Stimulated activated memory B cell treated with anti-CD40 and anti-IgM and Interleukin-4, amounts not matched to agents 10 μg/mL and 1 μg/mL and 100 μg/mL, for 72 hours (primary cell): ENCODE measurements around the gene CNTNAP5.

Source experiments
- ATAC-seq: fragments of 150-1000 bp; cut with Tn5 transposase; 2 replicates; pipeline ENCODE4 v1.10.0; 2021
- H3K27ac Mint-ChIP-seq: one replicate; pipeline ENCODE4 v1.8.0; 2022; ENCODE audit warnings: mild to moderate bottlenecking, mixed read lengths
- H3K27me3 Mint-ChIP-seq: one replicate; pipeline ENCODE4 v1.8.0; 2022; ENCODE audit warnings: mixed read lengths
- H3K36me3 Mint-ChIP-seq: one replicate; pipeline ENCODE4 v1.8.0; 2022; ENCODE audit warnings: mixed read lengths
- H3K4me1 Mint-ChIP-seq: one replicate; pipeline ENCODE4 v1.8.0; 2022; ENCODE audit warnings: mixed read lengths
- H3K4me3 Mint-ChIP-seq: one replicate; pipeline ENCODE4 v1.8.0; 2022; ENCODE audit warnings: mild to moderate bottlenecking, moderate library complexity, mixed read lengths
- H3K9me3 Mint-ChIP-seq: one replicate; pipeline ENCODE4 v1.8.0; 2022; ENCODE audit warnings: mixed read lengths

CNTNAP5 gene

GRCh38 chr2:124162256-124162655, 137.2 kb downstream of the CNTNAP5 start:
- H3K4me3 Mint-ChIP-seq = no peak overlapping the region
- ATAC-seq = no peak
- no peaks in the 10 kb centered on the region for H3K4me1 Mint-ChIP-seq
- no peaks in the 10 kb centered on the region for H3K27me3 Mint-ChIP-seq
- H3K9me3 Mint-ChIP-seq = no peaks in the 10 kb centered on the region
- no peak overlapping the region for H3K27ac Mint-ChIP-seq
- no peaks in the 10 kb centered on the region for H3K36me3 Mint-ChIP-seq

DNA sequence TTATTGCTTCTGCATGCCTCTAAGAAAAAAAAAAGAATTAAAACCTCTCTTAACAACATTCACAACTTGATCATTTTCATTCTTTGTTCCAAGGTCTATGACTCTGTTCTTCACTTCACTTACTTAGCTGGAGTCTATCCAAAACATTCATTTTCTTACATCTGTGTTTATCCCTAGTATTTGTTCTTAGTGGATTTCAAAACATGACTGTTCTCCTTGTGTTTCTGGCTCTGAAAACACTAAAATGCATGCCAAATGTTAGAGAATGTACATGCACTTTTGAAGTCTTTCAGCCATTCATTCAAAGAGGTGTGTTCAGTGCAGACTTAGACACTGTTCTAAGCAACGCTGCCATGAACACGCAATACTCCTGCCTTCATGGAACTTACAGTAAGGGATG, 138.8 kb downstream of the CNTNAP5 start:
- Mint-ChIP-seq H3K4me1 (no peaks in the 10 kb centered on the region), H3K27ac (no peak overlapping the region), H3K27me3 (no peaks in the 10 kb centered on the region), H3K9me3 (no peaks in the 10 kb centered on the region), H3K4me3 (no peak overlapping the region), H3K36me3 (no peaks in the 10 kb centered on the region)
- no peak for ATAC-seq

- H3K4me1 Mint-ChIP-seq = no peaks in the 10 kb centered on the region
Observed at GRCh38 chr2:124165698-124166097, 140.6 kb downstream of the CNTNAP5 start.

DNA sequence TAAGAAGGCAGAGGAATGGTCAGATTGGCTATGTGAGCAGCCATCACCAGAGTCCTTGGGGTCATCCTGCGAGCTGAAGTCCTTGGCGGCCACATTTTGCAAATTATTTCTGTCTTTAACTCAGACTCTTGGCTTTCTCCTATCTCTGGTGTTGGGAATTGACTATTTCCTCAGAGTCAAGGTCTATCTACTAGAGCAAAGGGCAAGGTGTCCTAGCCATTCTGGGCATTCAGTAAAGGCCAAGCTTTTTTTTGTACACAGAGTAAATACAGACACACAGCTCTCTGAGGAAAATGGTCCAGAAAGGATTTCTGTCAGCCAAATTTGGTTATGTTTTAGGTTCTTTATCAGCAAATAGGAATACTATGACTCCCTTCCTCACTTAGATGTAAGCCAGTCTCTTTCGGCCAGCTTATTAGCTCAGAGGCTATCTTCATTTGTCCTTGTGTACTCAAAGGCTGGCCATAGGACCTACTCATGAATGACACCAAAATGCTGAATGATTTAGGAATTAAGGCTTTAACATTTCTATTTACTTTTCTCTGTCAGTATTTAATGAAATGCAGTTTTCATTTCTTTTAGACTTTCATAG, 146.5 kb downstream of the CNTNAP5 start:
- Mint-ChIP-seq H3K27me3 (no peaks in the 10 kb centered on the region), H3K9me3 (peaks cover 6% of the 10 kb centered on the region), H3K4me1 (no peaks in the 10 kb centered on the region), H3K4me3 (no peak overlapping the region), H3K36me3 (no peaks in the 10 kb centered on the region), H3K27ac (no peak overlapping the region)
- ATAC-seq = no peak

More at GRCh38 chr2:124165698-124166097, 140.6 kb downstream of the CNTNAP5 start:
- Mint-ChIP-seq H3K27ac (no peak overlapping the region), H3K4me3 (no peak overlapping the region), H3K27me3 (no peaks in the 10 kb centered on the region), H3K36me3 (no peaks in the 10 kb centered on the region), H3K9me3 (no peaks in the 10 kb centered on the region)
- ATAC-seq = no peak

DNA sequence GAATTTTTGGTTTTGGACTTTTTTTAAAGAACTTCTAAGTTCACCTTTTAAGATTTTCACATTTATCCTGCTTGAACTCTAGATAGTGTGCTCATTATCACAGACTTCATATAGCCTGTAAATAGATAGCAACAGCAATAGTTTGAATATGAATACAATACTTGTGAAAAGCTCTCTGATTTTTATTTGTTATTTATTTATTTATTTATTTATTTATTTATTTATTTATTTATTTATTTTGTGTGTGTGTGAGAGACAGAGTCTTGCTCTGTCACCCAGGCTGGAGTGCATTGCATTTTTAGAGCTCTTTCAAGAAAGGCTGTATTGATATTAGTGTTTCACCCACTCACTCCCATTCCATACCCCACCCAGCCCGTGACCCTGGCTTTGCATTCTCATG, 153.6 kb downstream of the CNTNAP5 start:
- no peak overlapping the region for H3K4me3 Mint-ChIP-seq

DNA sequence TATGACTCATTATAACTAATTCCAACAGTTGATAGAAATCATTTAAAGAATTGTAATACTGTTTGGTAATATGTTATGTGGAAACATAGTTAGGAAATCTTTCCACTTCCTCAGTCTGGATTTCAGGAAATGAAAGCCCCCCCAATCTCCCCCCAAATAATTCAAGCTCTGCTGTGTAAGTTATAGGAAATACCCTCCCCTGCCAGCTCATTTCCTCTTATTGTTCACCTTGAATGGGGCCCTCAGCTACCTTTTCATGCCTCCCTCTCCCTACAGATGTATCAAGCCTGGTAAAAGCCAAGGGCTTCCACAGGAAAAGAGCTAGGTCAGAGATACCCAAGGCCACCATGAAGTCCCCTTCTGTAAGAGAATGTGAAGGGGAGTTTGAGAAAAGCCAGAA, 155.5 kb downstream of the CNTNAP5 start:
- no peak for ATAC-seq
- Mint-ChIP-seq H3K27ac (no peak overlapping the region), H3K27me3 (no peaks in the 10 kb centered on the region), H3K4me1 (no peaks in the 10 kb centered on the region), H3K4me3 (no peak overlapping the region), H3K36me3 (no peaks in the 10 kb centered on the region), H3K9me3 (peaks cover 3% of the 10 kb centered on the region)

More for the DNA sequence above, 153.6 kb downstream of the CNTNAP5 start:
- Mint-ChIP-seq H3K4me1 (no peaks in the 10 kb centered on the region), H3K27ac (no peak overlapping the region), H3K9me3 (no peaks in the 10 kb centered on the region), H3K27me3 (no peaks in the 10 kb centered on the region), H3K36me3 (no peaks in the 10 kb centered on the region)
- no peak for ATAC-seq

- no peak for ATAC-seq
- no peak overlapping the region for H3K27ac Mint-ChIP-seq
- no peaks in the 10 kb centered on the region for H3K36me3 Mint-ChIP-seq
- peaks cover 3% of the 10 kb centered on the region for H3K9me3 Mint-ChIP-seq
- no peaks in the 10 kb centered on the region for H3K27me3 Mint-ChIP-seq
- no peak overlapping the region for H3K4me3 Mint-ChIP-seq
- H3K4me1 Mint-ChIP-seq = no peaks in the 10 kb centered on the region
Observed at GRCh38 chr2:124186801-124187200, 161.7 kb downstream of the CNTNAP5 start.

DNA sequence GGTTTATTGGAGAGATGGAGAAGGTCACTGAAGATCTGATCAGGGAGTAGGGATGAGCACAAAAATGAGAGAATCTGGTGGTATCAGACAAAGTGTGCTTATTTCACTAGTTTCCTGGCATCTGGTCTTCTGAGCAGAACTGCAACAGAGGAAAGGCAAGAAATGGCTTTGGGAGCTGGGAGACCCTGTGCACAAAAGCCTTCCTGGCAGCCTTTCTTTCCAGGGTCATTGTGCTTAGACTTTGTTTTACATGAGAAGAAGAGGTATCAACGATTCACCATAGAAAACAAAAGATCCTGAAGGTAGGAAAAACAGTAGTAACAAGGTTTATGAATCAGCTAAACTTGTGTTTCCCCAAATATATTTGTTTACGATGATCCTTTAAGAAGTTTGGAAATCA, 162.9 kb downstream of the CNTNAP5 start:
- Mint-ChIP-seq H3K9me3 (peaks cover 6% of the 10 kb centered on the region), H3K27ac (no peak overlapping the region), H3K27me3 (no peaks in the 10 kb centered on the region), H3K4me1 (no peaks in the 10 kb centered on the region), H3K4me3 (no peak overlapping the region), H3K36me3 (no peaks in the 10 kb centered on the region)
- no peak for ATAC-seq

GRCh38 chr2:124193706-124194105, 168.6 kb downstream of the CNTNAP5 start:
- Mint-ChIP-seq H3K9me3 (peaks cover 7% of the 10 kb centered on the region), H3K36me3 (no peaks in the 10 kb centered on the region), H3K27me3 (no peaks in the 10 kb centered on the region), H3K4me3 (no peak overlapping the region), H3K4me1 (no peaks in the 10 kb centered on the region), H3K27ac (no peak overlapping the region)
- no peak for ATAC-seq

GRCh38 chr2:124201713-124202112, 176.6 kb downstream of the CNTNAP5 start:
- Mint-ChIP-seq H3K36me3 (no peaks in the 10 kb centered on the region), H3K4me3 (no peak overlapping the region), H3K27ac (no peak overlapping the region), H3K4me1 (no peaks in the 10 kb centered on the region), H3K9me3 (peaks cover 5% of the 10 kb centered on the region), H3K27me3 (no peaks in the 10 kb centered on the region)
- no peak for ATAC-seq

- Mint-ChIP-seq H3K4me3 (no peak overlapping the region), H3K9me3 (peaks cover 5% of the 10 kb centered on the region), H3K4me1 (no peaks in the 10 kb centered on the region)
Observed at GRCh38 chr2:124209441-124209840, 184.4 kb downstream of the CNTNAP5 start.

DNA sequence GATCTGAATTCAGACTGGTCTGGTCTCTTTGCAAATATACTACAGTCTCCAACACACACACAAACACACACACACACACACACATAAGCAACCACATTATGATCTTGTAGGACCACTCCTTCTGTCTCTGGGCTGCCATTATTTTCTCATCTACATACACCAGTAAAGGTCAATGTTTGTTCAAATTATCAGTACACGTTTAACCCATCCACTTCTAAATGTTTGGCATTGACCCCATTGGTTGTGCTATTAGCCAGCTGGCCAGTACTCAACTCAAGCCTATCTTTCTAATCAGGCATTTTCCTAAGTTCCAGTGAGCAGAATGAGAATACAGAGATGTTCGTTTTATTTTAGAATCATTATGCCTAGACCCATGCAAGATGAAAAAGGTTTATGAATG, 186.4 kb downstream of the CNTNAP5 start:
- H3K36me3 Mint-ChIP-seq = no peaks in the 10 kb centered on the region
- no peaks in the 10 kb centered on the region for H3K4me1 Mint-ChIP-seq
- H3K4me3 Mint-ChIP-seq = no peak overlapping the region
- no peak overlapping the region for H3K27ac Mint-ChIP-seq
- H3K27me3 Mint-ChIP-seq = no peaks in the 10 kb centered on the region
- ATAC-seq = no peak
- peaks cover 5% of the 10 kb centered on the region for H3K9me3 Mint-ChIP-seq

More at GRCh38 chr2:124209441-124209840, 184.4 kb downstream of the CNTNAP5 start:
- no peak overlapping the region for H3K27ac Mint-ChIP-seq
- no peaks in the 10 kb centered on the region for H3K27me3 Mint-ChIP-seq
- ATAC-seq = no peak
- no peaks in the 10 kb centered on the region for H3K36me3 Mint-ChIP-seq

- ATAC-seq = no peak
- Mint-ChIP-seq H3K4me3 (no peak overlapping the region), H3K36me3 (no peaks in the 10 kb centered on the region)
Observed at GRCh38 chr2:124213977-124214587, 189.0 kb downstream of the CNTNAP5 start.

DNA sequence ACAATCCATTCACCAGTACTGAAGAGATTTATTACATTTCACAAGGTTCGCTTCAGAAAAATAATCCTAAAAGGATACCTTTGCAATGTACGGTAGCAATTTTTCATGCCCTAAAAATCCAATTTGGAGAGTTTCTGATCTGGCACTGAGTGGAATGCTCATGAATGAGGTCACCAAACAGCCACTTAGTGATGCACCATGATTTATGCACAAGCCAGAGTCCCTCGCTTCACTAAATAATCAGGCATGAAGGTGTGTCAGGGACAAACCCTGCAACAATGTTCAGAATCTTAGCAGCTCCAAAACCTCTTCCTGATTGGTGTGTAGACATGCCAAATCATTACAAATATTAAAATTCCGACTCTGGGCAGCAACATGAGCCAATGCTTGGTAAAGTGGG, 221.1 kb downstream of the CNTNAP5 start:
- Mint-ChIP-seq H3K4me3 (no peak overlapping the region), H3K36me3 (no peaks in the 10 kb centered on the region), H3K27ac (no peak overlapping the region), H3K4me1 (no peaks in the 10 kb centered on the region), H3K9me3 (peaks cover 4% of the 10 kb centered on the region), H3K27me3 (no peaks in the 10 kb centered on the region)
- ATAC-seq = no peak

More at GRCh38 chr2:124213977-124214587, 189.0 kb downstream of the CNTNAP5 start:
- no peaks in the 10 kb centered on the region for H3K4me1 Mint-ChIP-seq
- H3K27me3 Mint-ChIP-seq = no peaks in the 10 kb centered on the region
- no peak overlapping the region for H3K27ac Mint-ChIP-seq
- H3K9me3 Mint-ChIP-seq = peaks cover 9% of the 10 kb centered on the region

DNA sequence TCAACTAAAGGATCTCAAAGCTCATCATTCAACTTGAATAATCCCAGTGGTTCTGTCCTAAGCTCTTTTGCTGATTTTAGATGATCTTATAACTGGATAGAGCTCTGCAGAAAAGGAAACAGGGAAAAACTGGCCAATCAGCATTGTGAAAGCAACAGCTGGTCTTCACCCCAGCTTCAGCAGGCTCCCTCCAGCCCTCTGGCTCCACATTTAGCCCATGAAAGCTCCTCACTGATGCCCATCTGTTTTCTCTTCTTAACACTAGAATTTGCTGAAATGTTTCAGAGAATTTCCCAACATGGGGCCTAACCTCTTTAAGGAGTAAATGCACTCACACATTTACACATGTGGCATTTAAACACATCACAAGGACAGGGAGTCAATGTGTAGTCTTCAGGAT, 223.3 kb downstream of the CNTNAP5 start:
- Mint-ChIP-seq H3K36me3 (no peaks in the 10 kb centered on the region), H3K4me3 (no peak overlapping the region), H3K4me1 (no peaks in the 10 kb centered on the region), H3K9me3 (no peaks in the 10 kb centered on the region), H3K27me3 (no peaks in the 10 kb centered on the region), H3K27ac (no peak overlapping the region)
- ATAC-seq = no peak

DNA sequence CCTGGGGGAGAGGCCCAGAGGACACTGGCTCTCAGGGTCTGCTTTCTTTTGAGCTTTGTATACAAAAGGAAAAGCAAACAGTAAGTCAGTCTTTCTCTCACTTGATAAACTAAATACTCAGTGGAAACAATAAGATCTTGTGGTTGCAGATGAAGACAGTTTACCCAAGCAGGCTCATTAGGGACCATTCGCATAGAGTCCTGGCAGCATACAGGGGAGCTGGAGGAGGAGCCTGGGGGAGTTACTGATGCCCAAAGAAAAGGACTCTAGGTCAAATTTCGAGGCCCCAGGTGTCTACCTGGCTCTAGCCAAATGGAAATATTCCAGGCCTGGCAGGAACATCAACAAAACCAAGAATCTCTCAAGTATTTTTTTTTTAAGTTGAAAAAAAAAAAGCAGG, 225.3 kb downstream of the CNTNAP5 start:
- Mint-ChIP-seq H3K27me3 (no peaks in the 10 kb centered on the region), H3K36me3 (no peaks in the 10 kb centered on the region), H3K9me3 (peaks cover 3% of the 10 kb centered on the region), H3K4me1 (no peaks in the 10 kb centered on the region), H3K27ac (no peak overlapping the region), H3K4me3 (no peak overlapping the region)
- no peak for ATAC-seq
